Pulmonary artery endothelial cell (primary cell): ENCODE measurements around the gene CEP152. TPM values are rescaled to one million over a fixed set of nuclear protein-coding genes. Genes with fewer than 3 reads are reported as not detected.
"Not testable (repeated sequence)": the region's sequence is repeated elsewhere in the genome, so short reads cannot be mapped to it uniquely, and the experiment has no call there.

Experiments used
- DNase-seq: peaks from one replicate; pipeline ENCODE4 v3.0.0-alpha.2; 2011; ENCODE audit warnings: low read depth, low spot score
- total RNA-seq: library from RNA; depleted of rRNA; stranded (reverse); fragments of >200 nt; gene quantifications from 2 replicates; pipeline ENCODE4 v1.2.3, GENCODE V29; 2014

CEP152 gene
- total RNA-seq, result 6.7 and 19.5 TPM in 2 replicates

- DNase-seq, result peak; percentile 99
Measured at GRCh38 chr15:48810414-48811324, at the start of gene CEP152. TSS of gene CEP152 (minus strand) at chr15:48811069. CDS start at chr15:48805649, 5,420 bp downstream.

GRCh38 chr15:48859426-48859825, 48.6 kb upstream of the CEP152 start:
- DNase-seq, result no peak

GRCh38 chr15:48858401-48858800, 47.5 kb upstream of the CEP152 start:
- no peak for DNase-seq

GRCh38 chr15:48856942-48857341, 46.1 kb upstream of the CEP152 start:
- DNase-seq, result no peak

- no peak for DNase-seq
Measured at GRCh38 chr15:48855501-48856440, 44.9 kb upstream of the CEP152 start.

GRCh38 chr15:48854434-48854833, 43.6 kb upstream of the CEP152 start:
- DNase-seq, result not testable (repeated sequence)

- DNase-seq, result no peak
Measured at GRCh38 chr15:48851956-48852355, 41.1 kb upstream of the CEP152 start.

GRCh38 chr15:48850648-48851047, 39.8 kb upstream of the CEP152 start:
- DNase-seq, result no peak

- no peak for DNase-seq
Measured at GRCh38 chr15:48845123-48845522, 34.3 kb upstream of the CEP152 start.

GRCh38 chr15:48842501-48842900, 31.6 kb upstream of the CEP152 start:
- no peak for DNase-seq

GRCh38 chr15:48834756-48835155, 23.9 kb upstream of the CEP152 start:
- no peak for DNase-seq

- DNase-seq, result no peak
Measured at GRCh38 chr15:48833526-48834239, 22.8 kb upstream of the CEP152 start.

GRCh38 chr15:48832648-48833047, 21.8 kb upstream of the CEP152 start:
- DNase-seq, result no peak

- no peak for DNase-seq
Measured at GRCh38 chr15:48828906-48829305, 18.0 kb upstream of the CEP152 start.

GRCh38 chr15:48828471-48828870, 17.6 kb upstream of the CEP152 start:
- no peak for DNase-seq

GRCh38 chr15:48825075-48825474, 14.2 kb upstream of the CEP152 start:
- DNase-seq, result no peak

GRCh38 chr15:48823706-48824105, 12.8 kb upstream of the CEP152 start:
- DNase-seq, result no peak

- no peak for DNase-seq
Measured at GRCh38 chr15:48823237-48823636, 12.4 kb upstream of the CEP152 start.

- no peak for DNase-seq
Measured at GRCh38 chr15:48814286-48814685, 3.4 kb upstream of the CEP152 start.

GRCh38 chr15:48811325-48811958, 573 bp upstream of the CEP152 start:
- DNase-seq, result no peak

- no peak for DNase-seq
Measured at GRCh38 chr15:48806151-48806550, 4.7 kb downstream of the CEP152 start.
